Measurements from ENCODE around the gene PSMA2.

Gene PSMA2

GRCh38 chr7:42880392-42880791 is 51.6 kb downstream of the PSMA2 start:
- Histone ChIP-seq H3K23ac (ENCODE audit: low read length) (no peak overlapping the region), H3K79me1 (ENCODE audit: low read length) (no peaks in the 10 kb centered on the region), H2BK5ac (ENCODE audit: low read length) (no peak overlapping the region), H3K27ac (ENCODE audit: low read depth, low read length) (no peak overlapping the region), H3K4me3 (ENCODE audit: low read length) (no peak overlapping the region), H2BK120ac (ENCODE audit: low read depth, low read length) (no peak overlapping the region), H4K8ac (ENCODE audit: low read depth, low read length) (no peak overlapping the region), H3K4me2 (ENCODE audit: low read length) (no peak overlapping the region), H3K56ac (ENCODE audit: low read length) (no peak overlapping the region), H2AK5ac (ENCODE audit: low read length) (no peak overlapping the region), H4K5ac (ENCODE audit: low read length) (no peak overlapping the region), H3K36me3 (ENCODE audit: control insufficient read depth, insufficient read depth, low read length) (no peaks in the 10 kb centered on the region), H3K27me3 (ENCODE audit: insufficient read depth, low read length, poor library complexity) (no peaks in the 10 kb centered on the region), H2BK15ac (replicated peaks; ENCODE audit: low read depth) (no peak overlapping the region), H3K18ac (ENCODE audit: low read length) (no peak overlapping the region), H3K4me1 (ENCODE audit: control insufficient read depth, low read depth, low read length) (no peaks in the 10 kb centered on the region), H3K4ac (ENCODE audit: low read depth, low read length) (no peak overlapping the region), H3K9ac (ENCODE audit: low read length) (no peak overlapping the region), H3K79me2 (ENCODE audit: control insufficient read depth, insufficient read depth, low read length) (no peaks in the 10 kb centered on the region)
- DNase-seq, result no peak
- WGBS (ENCODE audit: extremely low coverage, insufficient coverage, low lambda C conversion rate), result no CpG with 5 or more reads among the region's 2 CpGs

DNA sequence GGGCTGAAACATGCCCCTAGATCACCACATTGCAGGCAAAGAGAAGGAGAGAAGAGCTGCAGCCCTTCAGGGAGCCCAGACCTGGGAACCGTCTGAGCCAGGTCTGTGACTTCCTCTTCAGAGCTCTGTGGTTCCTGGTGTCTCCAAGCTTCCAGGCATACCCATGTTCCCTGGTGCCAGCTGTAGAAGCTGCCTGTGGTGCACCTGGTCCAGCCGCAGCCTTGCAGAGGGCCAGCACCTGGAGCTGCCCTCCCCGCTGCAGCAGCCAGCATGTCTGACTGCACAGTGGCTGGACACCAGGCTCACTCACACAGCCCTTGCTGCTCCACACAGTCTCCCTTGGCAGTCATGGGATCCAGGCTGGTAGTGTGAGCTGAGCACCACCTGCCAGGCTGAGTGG is 53.7 kb downstream of the PSMA2 start:
- DNase-seq, result no peak
- no peaks in the 10 kb centered on the region for H3K36me3 ChIP-seq (ENCODE audit: control insufficient read depth, insufficient read depth, low read length)
- H3K18ac ChIP-seq (ENCODE audit: low read length), result no peak overlapping the region
- no peak overlapping the region for H2BK15ac ChIP-seq (replicated peaks; ENCODE audit: low read depth)
- no peak overlapping the region for H4K8ac ChIP-seq (ENCODE audit: low read depth, low read length)
- no peak overlapping the region for H3K27ac ChIP-seq (ENCODE audit: low read depth, low read length)
- H3K9ac ChIP-seq (ENCODE audit: low read length), result no peak overlapping the region
- H3K4me1 ChIP-seq (ENCODE audit: control insufficient read depth, low read depth, low read length), result no peaks in the 10 kb centered on the region
- H3K79me2 ChIP-seq (ENCODE audit: control insufficient read depth, insufficient read depth, low read length), result no peaks in the 10 kb centered on the region
- H3K79me1 ChIP-seq (ENCODE audit: low read length), result no peaks in the 10 kb centered on the region
- H4K5ac ChIP-seq (ENCODE audit: low read length), result no peak overlapping the region
- no peaks in the 10 kb centered on the region for H3K27me3 ChIP-seq (ENCODE audit: insufficient read depth, low read length, poor library complexity)
- no peak overlapping the region for H2BK5ac ChIP-seq (ENCODE audit: low read length)
- H3K4me2 ChIP-seq (ENCODE audit: low read length), result no peak overlapping the region
- H3K4me3 ChIP-seq (ENCODE audit: low read length), result no peak overlapping the region
- H3K23ac ChIP-seq (ENCODE audit: low read length), result no peak overlapping the region
- WGBS (ENCODE audit: extremely low coverage, insufficient coverage, low lambda C conversion rate), result no CpG with 5 or more reads among the region's 3 CpGs
- no peak overlapping the region for H3K4ac ChIP-seq (ENCODE audit: low read depth, low read length)
- H3K56ac ChIP-seq (ENCODE audit: low read length), result peak overlapping the region; percentile 25
- H2AK5ac ChIP-seq (ENCODE audit: low read length), result no peak overlapping the region
- no peak overlapping the region for H2BK120ac ChIP-seq (ENCODE audit: low read depth, low read length)

DNA sequence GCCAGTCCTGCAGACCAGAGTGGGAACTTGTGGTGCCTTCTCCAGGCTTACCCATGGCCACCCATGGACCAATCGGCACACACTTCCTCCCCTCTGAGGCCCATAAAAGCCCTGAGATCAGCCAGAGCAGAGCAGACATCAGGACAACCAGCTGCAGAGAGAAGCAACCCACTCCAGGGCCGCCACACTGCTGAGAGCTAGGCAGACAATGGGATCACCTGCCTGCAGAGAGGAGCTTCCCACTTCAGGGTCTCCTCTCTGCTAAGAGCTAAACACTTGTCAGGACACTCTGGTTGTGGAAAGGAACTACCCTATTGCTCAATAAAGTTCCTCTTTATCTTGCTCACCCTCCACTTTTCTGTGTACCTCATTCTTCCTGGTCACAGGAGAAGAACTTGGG is 54.1 kb downstream of the PSMA2 start:
- Histone ChIP-seq H3K23ac (ENCODE audit: low read length) (no peak overlapping the region), H2AK5ac (ENCODE audit: low read length) (no peak overlapping the region), H3K27me3 (ENCODE audit: insufficient read depth, low read length, poor library complexity) (no peaks in the 10 kb centered on the region), H3K56ac (ENCODE audit: low read length) (no peak overlapping the region), H4K5ac (ENCODE audit: low read length) (no peak overlapping the region), H3K4me2 (ENCODE audit: low read length) (no peak overlapping the region), H3K4me1 (ENCODE audit: control insufficient read depth, low read depth, low read length) (no peaks in the 10 kb centered on the region), H2BK15ac (replicated peaks; ENCODE audit: low read depth) (no peak overlapping the region), H3K79me2 (ENCODE audit: control insufficient read depth, insufficient read depth, low read length) (no peaks in the 10 kb centered on the region), H3K9ac (ENCODE audit: low read length) (no peak overlapping the region), H3K4me3 (ENCODE audit: low read length) (no peak overlapping the region), H3K18ac (ENCODE audit: low read length) (no peak overlapping the region), H3K79me1 (ENCODE audit: low read length) (no peaks in the 10 kb centered on the region), H3K4ac (ENCODE audit: low read depth, low read length) (no peak overlapping the region), H3K36me3 (ENCODE audit: control insufficient read depth, insufficient read depth, low read length) (no peaks in the 10 kb centered on the region), H4K8ac (ENCODE audit: low read depth, low read length) (no peak overlapping the region), H2BK5ac (ENCODE audit: low read length) (no peak overlapping the region), H3K27ac (ENCODE audit: low read depth, low read length) (no peak overlapping the region), H2BK120ac (ENCODE audit: low read depth, low read length) (no peak overlapping the region)
- DNase-seq, result no peak
- no CpG with 5 or more reads among the region's 2 CpGs for WGBS (ENCODE audit: extremely low coverage, insufficient coverage, low lambda C conversion rate)

GRCh38 chr7:42876182-42877068 is 55.5 kb downstream of the PSMA2 start:
- Histone ChIP-seq H3K36me3 (ENCODE audit: control insufficient read depth, insufficient read depth, low read length) (no peaks in the 10 kb centered on the region), H3K23ac (ENCODE audit: low read length) (no peak overlapping the region), H2AK5ac (ENCODE audit: low read length) (no peak overlapping the region), H3K4me3 (ENCODE audit: low read length) (no peak overlapping the region), H3K4me1 (ENCODE audit: control insufficient read depth, low read depth, low read length) (no peaks in the 10 kb centered on the region), H3K27ac (ENCODE audit: low read depth, low read length) (no peak overlapping the region), H3K4ac (ENCODE audit: low read depth, low read length) (no peak overlapping the region), H4K8ac (ENCODE audit: low read depth, low read length) (no peak overlapping the region), H3K56ac (ENCODE audit: low read length) (no peak overlapping the region), H3K9ac (ENCODE audit: low read length) (no peak overlapping the region), H3K79me1 (ENCODE audit: low read length) (no peaks in the 10 kb centered on the region), H2BK5ac (ENCODE audit: low read length) (no peak overlapping the region), H3K4me2 (ENCODE audit: low read length) (no peak overlapping the region), H2BK120ac (ENCODE audit: low read depth, low read length) (no peak overlapping the region), H3K27me3 (ENCODE audit: insufficient read depth, low read length, poor library complexity) (no peaks in the 10 kb centered on the region), H4K5ac (ENCODE audit: low read length) (no peak overlapping the region), H2BK15ac (replicated peaks; ENCODE audit: low read depth) (no peak overlapping the region), H3K18ac (ENCODE audit: low read length) (no peak overlapping the region), H3K79me2 (ENCODE audit: control insufficient read depth, insufficient read depth, low read length) (no peaks in the 10 kb centered on the region)
- no CpG with 5 or more reads among the region's 5 CpGs for WGBS (ENCODE audit: extremely low coverage, insufficient coverage, low lambda C conversion rate)
- peak; percentile 72 for DNase-seq

GRCh38 chr7:42869131-42870020 is 62.6 kb downstream of the PSMA2 start:
- Histone ChIP-seq H3K9ac (ENCODE audit: low read length) (no peak overlapping the region), H3K79me1 (ENCODE audit: low read length) (no peaks in the 10 kb centered on the region), H2AK5ac (ENCODE audit: low read length) (no peak overlapping the region), H2BK120ac (ENCODE audit: low read depth, low read length) (no peak overlapping the region), H3K27me3 (ENCODE audit: insufficient read depth, low read length, poor library complexity) (no peaks in the 10 kb centered on the region), H3K56ac (ENCODE audit: low read length) (no peak overlapping the region), H3K4ac (ENCODE audit: low read depth, low read length) (no peak overlapping the region), H3K23ac (ENCODE audit: low read length) (no peak overlapping the region), H3K27ac (ENCODE audit: low read depth, low read length) (no peak overlapping the region), H3K4me1 (ENCODE audit: control insufficient read depth, low read depth, low read length) (no peaks in the 10 kb centered on the region), H2BK15ac (replicated peaks; ENCODE audit: low read depth) (no peak overlapping the region), H3K79me2 (ENCODE audit: control insufficient read depth, insufficient read depth, low read length) (no peaks in the 10 kb centered on the region), H3K4me2 (ENCODE audit: low read length) (no peak overlapping the region), H2BK5ac (ENCODE audit: low read length) (no peak overlapping the region), H3K36me3 (ENCODE audit: control insufficient read depth, insufficient read depth, low read length) (no peaks in the 10 kb centered on the region), H4K8ac (ENCODE audit: low read depth, low read length) (no peak overlapping the region), H3K18ac (ENCODE audit: low read length) (no peak overlapping the region), H3K4me3 (ENCODE audit: low read length) (no peak overlapping the region), H4K5ac (ENCODE audit: low read length) (no peak overlapping the region)
- no peak for DNase-seq
- no CpG with 5 or more reads among the region's 7 CpGs for WGBS (ENCODE audit: extremely low coverage, insufficient coverage, low lambda C conversion rate)

Data from mesendoderm (in vitro differentiated cells).